Fibroblast of upper back skin (primary cell): Measurements from ENCODE around the gene NLK.
"Not testable (repeated sequence)": the region's sequence is repeated elsewhere in the genome, so short reads cannot be mapped to it uniquely, and the experiment has no call there.

Source experiments
- DNase-seq: peaks from one replicate; pipeline ENCODE4 v3.0.0-alpha.2; 2013

NLK gene

GRCh38 chr17:28076144-28076543 is 33.7 kb downstream of the NLK start:
- no peak for DNase-seq

GRCh38 chr17:28077140-28077539 is 34.7 kb downstream of the NLK start:
- DNase-seq, result not testable (repeated sequence)

GRCh38 chr17:28078341-28079229 is 36.1 kb downstream of the NLK start:
- no peak for DNase-seq

- DNase-seq, result no peak
Observed at GRCh38 chr17:28081467-28081866, 39.0 kb downstream of the NLK start.

- no peak for DNase-seq
Observed at GRCh38 chr17:28085766-28086165, 43.3 kb downstream of the NLK start.

- DNase-seq, result peak; percentile 5
Observed at GRCh38 chr17:28086519-28086918, 44.0 kb downstream of the NLK start.

GRCh38 chr17:28087743-28088142 is 45.3 kb downstream of the NLK start:
- DNase-seq, result no peak

GRCh38 chr17:28090551-28090950 is 48.1 kb downstream of the NLK start:
- DNase-seq, result no peak

- no peak for DNase-seq
Observed at GRCh38 chr17:28092088-28092487, 49.6 kb downstream of the NLK start.

GRCh38 chr17:28093999-28094716 is 51.7 kb downstream of the NLK start:
- no peak for DNase-seq

- no peak for DNase-seq
Observed at GRCh38 chr17:28096756-28097155, 54.3 kb downstream of the NLK start.

GRCh38 chr17:28097254-28097653 is 54.8 kb downstream of the NLK start:
- no peak for DNase-seq

- no peak for DNase-seq
Observed at GRCh38 chr17:28097901-28098300, 55.4 kb downstream of the NLK start.

- DNase-seq, result not testable (repeated sequence)
Observed at GRCh38 chr17:28098591-28098990, 56.1 kb downstream of the NLK start.

- no peak for DNase-seq
Observed at GRCh38 chr17:28100251-28100650, 57.8 kb downstream of the NLK start.

- DNase-seq, result no peak
Observed at GRCh38 chr17:28100936-28101335, 58.5 kb downstream of the NLK start.

GRCh38 chr17:28101919-28102318 is 59.4 kb downstream of the NLK start:
- DNase-seq, result no peak

GRCh38 chr17:28105501-28105900 is 63.0 kb downstream of the NLK start:
- no peak for DNase-seq

- no peak for DNase-seq
Observed at GRCh38 chr17:28110184-28110583, 67.7 kb downstream of the NLK start.

GRCh38 chr17:28112181-28112580 is 69.7 kb downstream of the NLK start:
- no peak for DNase-seq

GRCh38 chr17:28112606-28113005 is 70.1 kb downstream of the NLK start:
- DNase-seq, result peak; percentile 25

GRCh38 chr17:28113269-28113668 is 70.8 kb downstream of the NLK start:
- DNase-seq, result no peak

GRCh38 chr17:28115046-28115445 is 72.6 kb downstream of the NLK start:
- DNase-seq, result no peak

GRCh38 chr17:28117304-28117703 is 74.8 kb downstream of the NLK start:
- DNase-seq, result no peak
